GM21717 (cell line): ENCODE measurements around the gene LIN37.

Experiments used
- ATAC-seq: cut with Tn5 transposase; IDR thresholded peaks from one replicate; pipeline ENCODE4 v1.9.1; 2021; ENCODE audit warnings: mild to moderate bottlenecking, moderate library complexity; ENCODE audit not compliant: unreplicated experiment

Gene LIN37

GRCh38 chr19:35751839-35752745, 3.7 kb downstream of the LIN37 start:
- ATAC-seq, result no peak

GRCh38 chr19:35752746-35753350, 4.5 kb downstream of the LIN37 start:
- no peak for ATAC-seq

- no peak for ATAC-seq
Measured at GRCh38 chr19:35753634-35754369, 5.4 kb downstream of the LIN37 start.

- no peak for ATAC-seq
Measured at GRCh38 chr19:35754370-35755130, 6.2 kb downstream of the LIN37 start.

- ATAC-seq, result no peak
Measured at GRCh38 chr19:35755131-35755549, 6.8 kb downstream of the LIN37 start.

GRCh38 chr19:35755550-35756376, 7.4 kb downstream of the LIN37 start:
- no peak for ATAC-seq

- no peak for ATAC-seq
Measured at GRCh38 chr19:35756377-35757230, 8.2 kb downstream of the LIN37 start, which contains the start of gene HSPB6. Gene HSPB6 (minus strand): TSS chr19:35757029. CDS start chr19:35757008, 21 bp downstream.

- peak; percentile 5 for ATAC-seq
Measured at GRCh38 chr19:35757231-35757748, 8.9 kb downstream of the LIN37 start.

- peak; percentile 84 for ATAC-seq
Measured at GRCh38 chr19:35757749-35758608, 9.6 kb downstream of the LIN37 start, which contains the start of gene PROSER3. Gene PROSER3 (plus strand): TSS chr19:35758176. CDS start chr19:35758216, 40 bp downstream.

GRCh38 chr19:35759697-35760096, 11.3 kb downstream of the LIN37 start:
- no peak for ATAC-seq

- ATAC-seq, result no peak
Measured at GRCh38 chr19:35760711-35761349, 12.5 kb downstream of the LIN37 start.

GRCh38 chr19:35764432-35765315, 16.3 kb downstream of the LIN37 start:
- no peak for ATAC-seq

- no peak for ATAC-seq
Measured at GRCh38 chr19:35766571-35767104, 18.3 kb downstream of the LIN37 start.

GRCh38 chr19:35767288-35768081, 19.1 kb downstream of the LIN37 start:
- ATAC-seq, result no peak

GRCh38 chr19:35768082-35768421, 19.7 kb downstream of the LIN37 start:
- no peak for ATAC-seq
